NT2/D1 (cell line): Measurements from ENCODE around the gene ATP13A2.

Experiments used
- YY1 ChIP-seq: IDR thresholded peaks from 2 replicates; pipeline ENCODE4 v1.6.1; 2011; ENCODE audit not compliant: insufficient read length, insufficient read depth
- ZNF274 ChIP-seq: IDR thresholded peaks from 2 replicates; pipeline ENCODE4 v1.6.1; 2011; ENCODE audit warnings: mild to moderate bottlenecking, low read depth, low read length

GRCh38 chr1:17045150-17045549 is 33.4 kb upstream of the ATP13A2 start:
- TF ChIP-seq YY1: no peak
- TF ChIP-seq ZNF274: no peak
